Central memory CD8-positive, alpha-beta T cell (primary cell): Measurements from ENCODE around the gene PSMD4.
A peak's percentile ranks its signal among the peaks of the same experiment; 100 is the strongest.
"Not testable (repeated sequence)": the region's sequence is repeated elsewhere in the genome, so short reads cannot be mapped to it uniquely, and the experiment has no call there.

Experiments used
- ATAC-seq: fragments of 150-1000 bp; cut with Tn5 transposase; replicated peaks from 2 replicates; pipeline ENCODE4 v1.10.0; 2022; ENCODE audit warnings: mild to moderate bottlenecking, moderate FRiP score, moderate number of reproducible peaks; ENCODE audit not compliant: poor library complexity, severe bottlenecking; ENCODE audit errors: extremely low read depth
- DNase-seq, 2 donors: peaks; one replicate each; pipeline ENCODE4 v3.0.0; 2021; ENCODE audit warnings: low spot score in 2 of 2
- H3K27ac Mint-ChIP-seq: one replicate; pipeline ENCODE4 v1.8.0; 2022; ENCODE audit warnings: low read depth, mild to moderate bottlenecking, moderate library complexity, mixed read lengths
- H3K27me3 Mint-ChIP-seq: one replicate; pipeline ENCODE4 v1.8.0; 2022; ENCODE audit warnings: mixed read lengths
- H3K36me3 Mint-ChIP-seq: one replicate; pipeline ENCODE4 v1.8.0; 2022; ENCODE audit warnings: mild to moderate bottlenecking, moderate library complexity, mixed read lengths; ENCODE audit not compliant: insufficient read depth
- H3K4me1 Mint-ChIP-seq: one replicate; pipeline ENCODE4 v1.8.0; 2022; ENCODE audit warnings: mixed read lengths
- H3K4me3 Mint-ChIP-seq: one replicate; pipeline ENCODE4 v1.8.0; 2022; ENCODE audit warnings: mild to moderate bottlenecking, moderate library complexity, mixed read lengths
- H3K9me3 Mint-ChIP-seq: one replicate; pipeline ENCODE4 v1.8.0; 2022; ENCODE audit warnings: mixed read lengths

PSMD4 gene

DNA sequence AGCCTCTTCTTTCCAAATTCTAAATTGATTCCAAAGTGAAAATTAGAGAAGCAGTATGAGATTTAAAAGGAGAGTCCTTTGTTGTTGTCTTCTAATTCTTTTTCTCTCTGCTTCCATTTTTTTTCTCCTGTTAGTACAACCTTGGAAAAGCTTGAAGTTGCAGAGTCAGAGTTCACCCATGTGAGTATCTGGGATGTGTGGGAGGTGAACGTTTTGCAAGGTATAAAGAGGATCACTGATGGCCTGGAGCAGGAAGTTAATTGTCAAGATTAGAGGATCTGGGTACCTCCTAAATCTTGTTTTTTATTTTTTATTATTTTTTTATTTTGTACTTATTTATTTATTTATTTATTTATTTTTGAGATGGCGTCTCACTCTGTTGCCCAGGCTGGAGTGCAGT is 7.7 kb upstream of the PSMD4 start:
- DNase-seq = no peak
- peaks cover 56% of the 10 kb centered on the region for H3K36me3 Mint-ChIP-seq
- H3K9me3 Mint-ChIP-seq = no peaks in the 10 kb centered on the region
- no peak overlapping the region for H3K27ac Mint-ChIP-seq
- no peaks in the 10 kb centered on the region for H3K4me1 Mint-ChIP-seq
- H3K27me3 Mint-ChIP-seq = no peaks in the 10 kb centered on the region
- no peak for ATAC-seq
- no peak overlapping the region for H3K4me3 Mint-ChIP-seq

GRCh38 chr1:151251656-151252470 is 2.7 kb upstream of the PSMD4 start:
- ATAC-seq = no peak
- H3K36me3 Mint-ChIP-seq = peaks cover 33% of the 10 kb centered on the region
- no peak overlapping the region for H3K4me3 Mint-ChIP-seq
- no peak overlapping the region for H3K27ac Mint-ChIP-seq
- H3K4me1 Mint-ChIP-seq = peaks cover 24% of the 10 kb centered on the region
- DNase-seq = peak; percentile 17 to 43
- H3K27me3 Mint-ChIP-seq = no peaks in the 10 kb centered on the region
- no peaks in the 10 kb centered on the region for H3K9me3 Mint-ChIP-seq

GRCh38 chr1:151255381-151255780 is 847 bp downstream of the PSMD4 start:
- Mint-ChIP-seq H3K27ac (peak overlapping the region; percentile 95), H3K9me3 (no peaks in the 10 kb centered on the region), H3K36me3 (peaks cover 13% of the 10 kb centered on the region), H3K27me3 (no peaks in the 10 kb centered on the region), H3K4me1 (peaks cover 41% of the 10 kb centered on the region), H3K4me3 (peak overlapping the region; percentile 90)
- DNase-seq (no peak), ATAC-seq (peak; percentile 7)

DNA sequence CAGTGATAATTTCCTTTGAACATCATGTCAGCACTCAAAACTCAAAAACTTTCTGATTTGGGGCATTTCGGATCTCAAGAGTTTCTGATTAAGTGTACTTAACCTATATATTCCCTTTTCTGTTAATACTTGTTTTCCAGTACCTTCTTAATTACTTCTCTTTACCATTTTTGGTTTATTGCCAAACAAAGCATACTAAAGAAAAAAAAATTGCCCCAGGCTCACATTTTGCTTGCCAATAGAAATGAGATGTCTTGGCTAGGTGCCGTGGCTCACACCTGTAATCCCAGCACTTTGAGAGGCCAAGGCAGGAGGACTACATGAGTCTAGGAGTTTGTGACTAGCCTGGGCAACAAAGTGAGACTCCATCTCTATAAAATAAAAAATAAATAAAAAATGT is 4.8 kb downstream of the PSMD4 start:
- H3K4me1 Mint-ChIP-seq = peaks cover 39% of the 10 kb centered on the region
- H3K4me3 Mint-ChIP-seq = no peak overlapping the region
- H3K27me3 Mint-ChIP-seq = no peaks in the 10 kb centered on the region
- DNase-seq = no peak
- H3K27ac Mint-ChIP-seq = no peak overlapping the region
- no peak for ATAC-seq
- H3K36me3 Mint-ChIP-seq = peaks cover 25% of the 10 kb centered on the region
- no peaks in the 10 kb centered on the region for H3K9me3 Mint-ChIP-seq

DNA sequence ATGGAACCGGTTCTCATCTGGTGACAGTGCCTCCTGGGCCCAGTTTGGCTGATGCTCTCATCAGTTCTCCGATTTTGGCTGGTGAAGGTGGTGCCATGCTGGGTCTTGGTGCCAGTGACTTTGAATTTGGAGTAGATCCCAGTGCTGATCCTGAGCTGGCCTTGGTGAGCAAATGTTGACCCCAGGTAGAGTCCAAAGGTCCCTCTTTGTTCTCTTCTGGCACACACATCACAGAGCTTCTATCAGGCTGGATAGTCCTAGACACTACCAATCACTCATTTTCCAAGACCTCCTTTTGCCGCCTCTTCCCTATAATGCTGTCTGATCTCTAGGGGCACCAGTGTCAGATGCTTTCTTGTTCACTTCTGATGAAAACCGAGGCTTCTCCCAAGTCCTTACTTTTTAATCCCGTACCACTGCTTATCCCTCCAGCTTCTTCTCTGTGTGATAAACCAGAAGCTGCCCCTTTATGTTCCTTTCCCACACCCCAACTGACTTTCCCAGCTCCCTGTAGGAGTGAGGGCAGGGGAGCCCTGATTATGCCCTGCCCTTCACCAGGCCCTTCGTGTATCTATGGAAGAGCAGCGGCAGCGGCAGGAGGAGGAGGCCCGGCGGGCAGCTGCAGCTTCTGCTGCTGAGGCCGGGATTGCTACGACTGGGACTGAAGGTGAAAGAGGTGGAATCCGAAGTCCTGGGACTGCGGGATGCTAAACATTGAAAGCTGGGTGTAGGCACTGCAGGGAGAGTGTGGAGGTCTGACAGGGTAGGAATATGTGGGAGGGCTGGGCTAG is 11.1 kb downstream of the PSMD4 start:
- Mint-ChIP-seq H3K4me3 (no peak overlapping the region), H3K27me3 (no peaks in the 10 kb centered on the region), H3K4me1 (no peaks in the 10 kb centered on the region), H3K36me3 (peaks cover 46% of the 10 kb centered on the region), H3K27ac (no peak overlapping the region), H3K9me3 (no peaks in the 10 kb centered on the region)
- DNase-seq = no peak
- ATAC-seq = no peak

DNA sequence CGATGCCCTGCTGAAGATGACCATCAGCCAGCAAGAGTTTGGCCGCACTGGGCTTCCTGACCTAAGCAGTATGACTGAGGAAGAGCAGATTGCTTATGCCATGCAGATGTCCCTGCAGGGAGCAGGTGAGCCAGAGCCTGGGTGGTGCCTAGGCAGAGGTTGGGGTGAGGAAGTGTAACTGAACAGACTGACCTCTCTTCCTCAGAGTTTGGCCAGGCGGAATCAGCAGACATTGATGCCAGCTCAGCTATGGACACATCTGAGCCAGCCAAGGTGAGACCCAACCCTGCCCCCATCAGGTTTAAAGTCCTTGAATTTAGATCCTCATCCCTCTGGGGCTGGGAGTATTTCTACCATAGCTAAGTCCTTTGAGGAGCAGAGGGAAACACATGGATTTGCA is 11.8 kb downstream of the PSMD4 start:
- Mint-ChIP-seq H3K9me3 (no peaks in the 10 kb centered on the region), H3K36me3 (peaks cover 47% of the 10 kb centered on the region), H3K27me3 (no peaks in the 10 kb centered on the region), H3K4me3 (no peak overlapping the region), H3K4me1 (no peaks in the 10 kb centered on the region), H3K27ac (no peak overlapping the region)
- ATAC-seq (no peak), DNase-seq (no peak)

- no peak overlapping the region for H3K4me3 Mint-ChIP-seq
- H3K4me1 Mint-ChIP-seq = no peaks in the 10 kb centered on the region
- H3K36me3 Mint-ChIP-seq = peaks cover 49% of the 10 kb centered on the region
- DNase-seq (no peak), ATAC-seq (no peak)
- no peaks in the 10 kb centered on the region for H3K27me3 Mint-ChIP-seq
- no peaks in the 10 kb centered on the region for H3K9me3 Mint-ChIP-seq
- H3K27ac Mint-ChIP-seq = no peak overlapping the region
Observed at GRCh38 chr1:151266821-151267220, 12.3 kb downstream of the PSMD4 start.

DNA sequence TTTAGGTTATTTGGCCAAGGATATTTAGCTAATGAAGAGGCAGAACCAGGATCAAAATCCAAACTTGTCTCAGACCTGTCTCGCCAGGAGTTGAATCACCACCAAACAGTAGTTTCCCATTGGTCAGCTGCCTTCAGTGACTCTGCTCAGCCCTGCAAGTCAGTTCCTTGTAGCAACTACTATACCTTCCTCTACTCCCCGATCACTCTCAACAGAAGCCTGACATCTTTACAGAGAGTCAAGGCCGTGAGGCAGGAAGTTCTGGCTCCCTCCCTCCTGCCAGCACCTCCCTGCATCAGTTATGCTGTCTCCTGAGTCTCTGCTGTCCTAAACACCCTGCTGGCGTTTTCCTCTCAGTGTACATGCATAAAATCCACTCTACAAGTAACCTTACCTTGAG is 13.2 kb downstream of the PSMD4 start:
- Mint-ChIP-seq H3K9me3 (no peaks in the 10 kb centered on the region), H3K27me3 (no peaks in the 10 kb centered on the region), H3K36me3 (peaks cover 44% of the 10 kb centered on the region), H3K4me1 (no peaks in the 10 kb centered on the region), H3K4me3 (no peak overlapping the region), H3K27ac (no peak overlapping the region)
- ATAC-seq (no peak), DNase-seq (no peak)

- ATAC-seq (no peak), DNase-seq (no peak)
- Mint-ChIP-seq H3K4me3 (no peak overlapping the region), H3K9me3 (no peaks in the 10 kb centered on the region), H3K27ac (no peak overlapping the region), H3K4me1 (peaks cover 6% of the 10 kb centered on the region), H3K36me3 (peaks cover 14% of the 10 kb centered on the region), H3K27me3 (no peaks in the 10 kb centered on the region)
Observed at GRCh38 chr1:151273924-151274466, 19.5 kb downstream of the PSMD4 start.

DNA sequence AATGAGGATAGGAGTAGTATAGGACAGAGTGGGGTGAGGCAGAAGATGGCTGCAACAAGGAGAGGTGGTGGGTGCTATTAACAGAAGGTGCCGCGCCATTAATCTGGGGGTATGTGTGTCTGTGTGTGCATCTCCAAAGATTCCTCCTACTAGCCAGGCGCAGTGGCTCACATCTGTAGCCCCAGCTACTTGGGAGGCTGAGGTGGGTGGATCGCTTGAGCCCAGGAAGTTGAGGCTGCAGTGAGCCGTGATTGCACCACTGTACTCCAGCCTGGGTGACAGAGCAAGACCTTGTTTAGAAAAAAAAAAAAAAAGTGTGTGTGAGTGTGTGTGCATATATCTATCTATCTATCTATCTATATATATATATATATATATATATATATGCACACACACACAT is 20.8 kb downstream of the PSMD4 start:
- H3K4me1 Mint-ChIP-seq, H3K9me3 Mint-ChIP-seq, DNase-seq, H3K27ac Mint-ChIP-seq, ATAC-seq, H3K4me3 Mint-ChIP-seq, H3K36me3 Mint-ChIP-seq, H3K27me3 Mint-ChIP-seq: not testable (repeated sequence)

DNA sequence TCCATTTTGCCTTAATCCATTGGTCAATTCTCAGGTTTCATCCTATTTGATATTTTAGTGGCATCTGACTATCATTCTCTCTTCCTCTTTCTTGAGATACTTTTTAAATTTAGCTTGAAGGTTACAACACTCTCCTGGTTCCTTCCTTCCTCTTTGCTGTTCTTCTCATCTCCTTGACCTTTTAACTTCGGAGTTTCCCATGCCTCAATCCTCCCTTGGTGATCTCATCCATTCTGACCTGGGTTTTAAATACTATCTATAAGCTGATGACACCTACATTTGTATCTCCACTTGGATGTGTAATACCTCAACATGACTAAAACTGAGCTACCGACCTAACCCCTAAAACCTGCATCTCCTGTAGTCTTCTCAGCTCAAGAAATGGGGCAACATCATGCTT is 22.7 kb downstream of the PSMD4 start:
- H3K27me3 Mint-ChIP-seq = no peaks in the 10 kb centered on the region
- peaks cover 12% of the 10 kb centered on the region for H3K36me3 Mint-ChIP-seq
- DNase-seq (no peak), ATAC-seq (no peak)
- H3K27ac Mint-ChIP-seq = no peak overlapping the region
- H3K9me3 Mint-ChIP-seq = no peaks in the 10 kb centered on the region
- H3K4me1 Mint-ChIP-seq = peaks cover 17% of the 10 kb centered on the region
- no peak overlapping the region for H3K4me3 Mint-ChIP-seq

DNA sequence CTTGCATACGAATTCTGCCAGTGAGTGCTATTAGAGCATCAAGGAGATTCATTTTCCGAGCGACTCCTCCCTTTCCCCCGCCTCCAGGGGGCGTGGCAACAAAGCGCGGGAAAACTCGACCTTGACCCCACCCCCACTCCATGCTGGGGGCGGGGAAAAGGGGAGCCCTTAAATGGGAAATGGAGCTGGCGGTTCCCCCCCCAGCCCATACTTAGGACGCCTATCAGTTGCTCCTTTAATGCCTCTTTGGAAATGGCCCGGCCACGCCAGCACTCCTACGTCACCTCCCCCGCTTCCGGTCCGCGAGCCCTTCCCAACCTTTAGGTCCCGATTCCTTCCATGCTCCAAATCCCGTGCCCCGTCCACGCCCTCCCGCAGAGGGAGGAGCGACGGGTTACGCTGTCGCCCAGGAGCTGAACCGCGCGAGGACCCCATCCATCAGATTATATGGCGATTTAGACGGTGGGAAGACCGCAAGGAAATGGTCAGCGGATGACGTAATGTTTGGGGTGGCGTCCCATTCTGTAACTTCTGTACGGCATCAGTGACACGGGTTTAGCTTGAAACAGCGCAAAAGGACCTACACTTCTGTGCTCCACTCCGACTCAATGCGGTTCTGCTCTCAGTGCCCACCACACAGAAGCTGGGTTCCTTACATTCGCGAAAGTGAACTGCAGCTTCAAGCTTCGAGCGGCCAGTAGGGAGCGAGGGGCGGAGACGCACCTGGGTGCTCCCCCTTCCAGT is 26.9 kb downstream of the PSMD4 start:
- peak; percentile 95 for DNase-seq
- H3K4me1 Mint-ChIP-seq = peaks cover 38% of the 10 kb centered on the region
- peak; percentile 40 for ATAC-seq
- no peaks in the 10 kb centered on the region for H3K27me3 Mint-ChIP-seq
- peaks cover 23% of the 10 kb centered on the region for H3K36me3 Mint-ChIP-seq
- H3K27ac Mint-ChIP-seq = peak overlapping the region; percentile 91
- no peaks in the 10 kb centered on the region for H3K9me3 Mint-ChIP-seq
- peak overlapping the region; percentile 91 for H3K4me3 Mint-ChIP-seq
